NB4 (cell line): Measurements from ENCODE around the gene PMS2.
"Not testable (repeated sequence)": the region's sequence is repeated elsewhere in the genome, so short reads cannot be mapped to it uniquely, and the experiment has no call there.

ENCODE experiments used
- POLR2A ChIP-seq: IDR thresholded peaks from 2 replicates; pipeline ENCODE4 v1.6.1; 2011; ENCODE audit warnings: mild to moderate bottlenecking; ENCODE audit not compliant: insufficient read length; ENCODE audit errors: extremely low read depth
- TF ChIP-seq, protein P1 (sequence below): IDR thresholded peaks from one replicate; pipeline ENCODE4 v1.5.1; 2012; ENCODE audit warnings: low read depth, low read length

DNA sequence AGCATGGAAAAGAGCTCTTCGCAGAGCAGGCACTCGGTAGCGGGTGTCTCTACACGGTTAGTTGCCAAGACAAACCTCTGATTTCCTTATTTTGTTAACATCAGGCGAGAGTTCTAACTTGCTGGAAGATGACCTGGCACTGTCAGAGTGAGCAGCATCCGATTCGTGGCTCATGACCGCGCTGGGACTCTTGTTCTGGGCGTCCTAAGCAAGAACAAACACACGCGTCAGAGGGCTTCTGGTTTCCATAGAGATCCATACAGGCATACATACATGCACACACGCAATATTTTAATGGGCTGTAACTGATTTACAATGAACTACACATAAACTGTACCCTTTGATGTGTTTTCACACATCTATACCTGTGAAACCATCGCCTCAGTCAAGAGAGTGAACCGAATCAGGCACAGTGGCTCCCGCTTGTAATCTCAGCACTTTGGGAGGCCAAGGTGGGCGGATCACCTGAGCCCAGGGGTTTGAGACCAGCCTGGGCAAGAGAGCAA is 73.9 kb downstream of the PMS2 start:
- not testable (repeated sequence) for TF ChIP-seq POLR2A
- TF ChIP-seq, protein P1, sequence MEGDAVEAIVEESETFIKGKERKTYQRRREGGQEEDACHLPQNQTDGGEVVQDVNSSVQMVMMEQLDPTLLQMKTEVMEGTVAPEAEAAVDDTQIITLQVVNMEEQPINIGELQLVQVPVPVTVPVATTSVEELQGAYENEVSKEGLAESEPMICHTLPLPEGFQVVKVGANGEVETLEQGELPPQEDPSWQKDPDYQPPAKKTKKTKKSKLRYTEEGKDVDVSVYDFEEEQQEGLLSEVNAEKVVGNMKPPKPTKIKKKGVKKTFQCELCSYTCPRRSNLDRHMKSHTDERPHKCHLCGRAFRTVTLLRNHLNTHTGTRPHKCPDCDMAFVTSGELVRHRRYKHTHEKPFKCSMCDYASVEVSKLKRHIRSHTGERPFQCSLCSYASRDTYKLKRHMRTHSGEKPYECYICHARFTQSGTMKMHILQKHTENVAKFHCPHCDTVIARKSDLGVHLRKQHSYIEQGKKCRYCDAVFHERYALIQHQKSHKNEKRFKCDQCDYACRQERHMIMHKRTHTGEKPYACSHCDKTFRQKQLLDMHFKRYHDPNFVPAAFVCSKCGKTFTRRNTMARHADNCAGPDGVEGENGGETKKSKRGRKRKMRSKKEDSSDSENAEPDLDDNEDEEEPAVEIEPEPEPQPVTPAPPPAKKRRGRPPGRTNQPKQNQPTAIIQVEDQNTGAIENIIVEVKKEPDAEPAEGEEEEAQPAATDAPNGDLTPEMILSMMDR, result not testable (repeated sequence)
